GM21723 (cell line): Measurements from ENCODE around the gene KCTD14.

Experiments used
- ATAC-seq: cut with Tn5 transposase; IDR thresholded peaks from one replicate; pipeline ENCODE4 v1.9.1; 2021; ENCODE audit warnings: mild to moderate bottlenecking, moderate library complexity; ENCODE audit not compliant: unreplicated experiment

The KCTD14 gene

DNA sequence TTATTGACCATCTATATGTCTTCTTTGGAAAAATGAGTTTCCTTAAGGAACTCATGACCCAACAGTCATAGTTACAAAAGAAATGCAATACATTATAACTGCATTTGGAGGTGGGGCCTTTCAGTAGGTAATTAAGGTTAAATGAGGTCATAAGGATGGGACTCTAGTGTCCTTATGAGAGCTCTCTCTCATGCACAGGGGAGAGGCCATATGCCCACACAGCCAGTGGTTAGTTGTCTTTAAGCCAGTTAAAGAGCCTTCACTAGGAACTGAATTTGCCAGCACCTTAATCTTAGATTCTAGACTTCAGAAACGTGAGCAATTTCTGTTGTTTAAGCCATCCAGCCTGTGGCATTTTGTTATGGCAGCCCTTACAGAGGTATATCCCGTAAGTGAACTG lies 56.0 kb downstream of the KCTD14 start:
- ATAC-seq, result no peak

GRCh38 chr11:77966338-77966737 lies 56.7 kb downstream of the KCTD14 start:
- no peak for ATAC-seq
